OCI-M2 (cell line): ENCODE measurements around the gene FSTL4.

Experiments used
- DNase-seq: peaks from one replicate; lab custom pipeline; 2025; ENCODE audit not compliant: unreplicated experiment; lab: John Stamatoyannopoulos, UW

FSTL4 gene

GRCh38 chr5:133354323-133355185, 257.8 kb downstream of the FSTL4 start:
- no peak for DNase-seq

DNA sequence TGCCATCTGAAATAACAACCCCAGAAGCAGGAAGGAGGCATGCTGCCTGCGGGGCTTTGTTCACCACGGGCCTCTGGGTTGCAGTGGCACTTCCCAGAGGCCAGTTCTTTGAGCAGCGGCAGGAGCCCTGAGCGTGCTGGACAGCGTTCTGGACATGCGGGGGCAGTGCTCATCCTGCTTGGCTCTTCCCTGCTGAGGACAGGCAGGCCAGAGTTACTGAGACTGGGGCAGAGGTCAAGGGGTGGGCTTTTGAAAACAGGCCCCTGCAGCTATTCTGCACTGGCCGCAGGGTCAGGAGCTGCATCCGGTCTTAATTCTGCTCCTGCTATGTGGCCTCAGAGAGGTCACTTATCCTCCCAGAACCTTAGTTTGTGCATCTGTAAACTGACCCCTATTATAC, 258.6 kb downstream of the FSTL4 start:
- DNase-seq = no peak

- DNase-seq = no peak
These were observed 263.9 kb downstream of the FSTL4 start for GRCh38 chr5:133348406-133348805.

- no peak for DNase-seq
These were observed 265.3 kb downstream of the FSTL4 start for GRCh38 chr5:133347039-133347438.

GRCh38 chr5:133344266-133344665, 268.1 kb downstream of the FSTL4 start:
- DNase-seq = no peak

- no peak for DNase-seq
These were observed 269.1 kb downstream of the FSTL4 start for GRCh38 chr5:133343196-133343595.

- no peak for DNase-seq
These were observed 270.2 kb downstream of the FSTL4 start for GRCh38 chr5:133341915-133342710.

GRCh38 chr5:133341296-133341695, 271.0 kb downstream of the FSTL4 start:
- DNase-seq = no peak

- DNase-seq = no peak
These were observed 271.5 kb downstream of the FSTL4 start for GRCh38 chr5:133340822-133341221.

- no peak for DNase-seq
These were observed 272.2 kb downstream of the FSTL4 start for GRCh38 chr5:133340002-133340755.

DNA sequence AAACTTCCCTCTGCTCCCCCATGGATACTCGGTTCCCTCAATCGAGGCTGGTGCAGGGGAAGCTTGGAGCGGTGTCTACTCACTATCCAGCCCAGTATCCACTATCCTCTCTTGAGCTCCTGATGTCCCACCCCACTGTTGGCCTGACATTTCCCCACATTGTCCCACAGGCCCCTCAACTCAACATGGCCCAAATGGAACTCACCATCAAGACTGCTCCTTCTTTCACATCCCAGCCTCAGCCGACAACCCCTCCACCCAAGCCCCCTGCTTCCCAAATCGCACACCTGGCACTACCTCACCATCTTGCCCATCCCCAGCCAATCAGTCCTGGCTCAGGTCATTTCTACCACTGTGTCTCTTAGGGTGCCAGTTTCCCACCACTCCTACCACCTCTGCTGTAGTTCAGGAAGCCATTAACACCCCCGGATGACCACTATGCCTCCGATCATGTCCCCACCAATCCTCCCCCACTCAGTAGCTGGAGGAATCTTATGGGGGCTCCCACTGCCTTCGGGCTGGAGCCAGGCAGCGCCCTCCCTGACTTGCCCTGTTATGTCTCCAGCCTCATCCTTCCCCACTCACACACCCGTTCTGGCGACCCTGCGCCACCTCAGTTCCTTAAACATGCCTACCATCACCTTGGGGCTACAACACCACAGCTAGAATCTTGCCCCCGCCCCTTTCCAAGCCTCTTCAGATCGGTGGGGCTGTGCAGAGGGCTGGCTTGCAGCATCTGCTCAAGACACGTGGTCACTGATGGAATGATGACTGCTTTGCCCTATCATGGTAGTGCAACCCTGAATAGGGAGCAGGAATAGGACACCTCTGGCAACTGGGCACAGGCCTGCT, 273.6 kb downstream of the FSTL4 start:
- no peak for DNase-seq

- no peak for DNase-seq
These were observed 274.4 kb downstream of the FSTL4 start for GRCh38 chr5:133337795-133338445.

DNA sequence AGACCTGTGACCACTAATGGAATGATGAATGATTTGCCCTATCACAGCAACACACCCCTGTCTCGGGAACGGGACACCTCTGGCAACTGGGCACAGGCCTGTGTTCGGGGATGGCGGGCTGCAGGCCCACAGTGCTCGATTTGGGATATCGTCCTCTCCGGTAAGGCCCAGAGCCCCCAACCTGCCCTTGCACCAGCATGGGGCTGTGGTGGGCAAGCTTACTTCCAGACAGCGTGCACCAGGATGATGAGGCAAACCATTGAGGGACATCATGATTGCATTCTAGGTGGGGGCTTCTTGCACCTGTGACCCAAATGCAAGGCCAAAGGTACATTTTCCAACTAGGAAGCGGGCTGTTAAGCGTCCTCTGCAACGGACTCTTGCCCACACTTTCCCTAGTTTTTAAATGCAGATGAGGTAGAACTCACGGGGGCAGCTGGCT, 275.4 kb downstream of the FSTL4 start:
- no peak for DNase-seq

GRCh38 chr5:133336121-133336968, 276.0 kb downstream of the FSTL4 start:
- DNase-seq = no peak

GRCh38 chr5:133334796-133335639, 277.3 kb downstream of the FSTL4 start:
- DNase-seq = no peak

- no peak for DNase-seq
These were observed 278.8 kb downstream of the FSTL4 start for GRCh38 chr5:133333326-133334150.

- no peak for DNase-seq
These were observed 279.8 kb downstream of the FSTL4 start for GRCh38 chr5:133332439-133333024.
